ENCODE data around the gene SLC39A9.

- TF ChIP-seq CTCF (IDR thresholded peaks at IDR 0.05; ENCODE audit: low read depth, low read length): no peak
- no peak for TF ChIP-seq POLR2A (IDR thresholded peaks at IDR 0.05; ENCODE audit: extremely low read depth, insufficient read length)
Observed at GRCh38 chr14:69500736-69501135, 102.2 kb downstream of the SLC39A9 start.

Data from NB4 (cell line).